Fibroblast of lung (primary cell): ENCODE data around the gene CHP2. TPM values are rescaled to one million over a fixed set of nuclear protein-coding genes. Genes with fewer than 3 reads are reported as not detected.
"Not testable (repeated sequence)": the region's sequence is repeated elsewhere in the genome, so short reads cannot be mapped to it uniquely, and the experiment has no call there.

Source experiments
- DNase-seq, 2 donors: peaks; one replicate each; pipeline versions ENCODE4 v3.0.0 to v3.0.0-alpha.2; 2010; ENCODE audit warnings: low read depth in 2 of 2
- H2AFZ ChIP-seq: 2 replicates; pipeline ENCODE4 v1.5.1; 2012; ENCODE audit warnings: low read length, control low read depth, inconsistent platforms
- H3K27ac ChIP-seq: 2 replicates; pipeline ENCODE4 v1.5.1; 2011; ENCODE audit warnings: low read length, control low read depth; ENCODE audit not compliant: insufficient read depth
- H3K27me3 ChIP-seq: 2 replicates; pipeline ENCODE4 v1.5.1; 2011; ENCODE audit warnings: mild to moderate bottlenecking, low read length; ENCODE audit not compliant: control insufficient read depth, insufficient read depth
- H3K36me3 ChIP-seq: 2 replicates; pipeline ENCODE4 v1.5.1; 2011; ENCODE audit warnings: low read length; ENCODE audit not compliant: control insufficient read depth, insufficient read depth
- H3K4me1 ChIP-seq: 2 replicates; pipeline ENCODE4 v1.5.1; 2011; ENCODE audit warnings: low read length; ENCODE audit not compliant: control insufficient read depth, insufficient read depth; ENCODE audit errors: extremely low read depth
- H3K4me2 ChIP-seq: 2 replicates; pipeline ENCODE4 v1.5.1; 2011; ENCODE audit warnings: low read length, control low read depth; ENCODE audit not compliant: insufficient read depth; ENCODE audit errors: extremely low read depth
- H3K4me3 ChIP-seq, 4 experiments: fragments of 200-600 bp in 1 of 4; sonication (generic) in 1 of 4; replicated peaks in 1 of 4; 2 replicates each; pipeline ENCODE4 v1.5.1; 2011 to 2016; ENCODE audit warnings: low read length in 4 of 4, low read depth in 3 of 4, mild to moderate bottlenecking in 3 of 4, control low read depth in 2 of 4, inconsistent platforms in 1 of 4, mixed read lengths in 1 of 4; ENCODE audit not compliant: insufficient read depth in 1 of 4; ENCODE audit errors: control extremely low read depth in 1 of 4
- H3K79me2 ChIP-seq: 2 replicates; pipeline ENCODE4 v1.5.1; 2012; ENCODE audit warnings: mild to moderate bottlenecking, low read length, inconsistent platforms; ENCODE audit not compliant: control insufficient read depth, insufficient read depth
- H3K9ac ChIP-seq: 2 replicates; pipeline ENCODE4 v1.5.1; 2011; ENCODE audit warnings: mild to moderate bottlenecking, low read length, control low read depth; ENCODE audit not compliant: insufficient read depth
- H3K9me3 ChIP-seq: 2 replicates; pipeline ENCODE4 v1.5.1; 2012; ENCODE audit warnings: low read depth, low read length; ENCODE audit not compliant: control insufficient read depth, insufficient read depth
- H4K20me1 ChIP-seq: 2 replicates; pipeline ENCODE4 v1.5.1; 2011; ENCODE audit warnings: low read length; ENCODE audit not compliant: control insufficient read depth, insufficient read depth; ENCODE audit errors: extremely low read depth
- EZH2 ChIP-seq: IDR thresholded peaks from 2 replicates; pipeline ENCODE4 v1.5.1; 2012; ENCODE audit warnings: low read length, control low read depth, mild to moderate bottlenecking; ENCODE audit errors: missing control alignments
- polyA plus RNA-seq, 2 donors: library from polyadenylated mRNA; depleted of rRNA in 1 of 2; stranded (reverse) in 1 of 2; unstranded in 1 of 2; fragments of >200 nt; gene quantifications; 2 replicates each; pipeline ENCODE4 v1.2.1, GENCODE V29; 2011 to 2012; ENCODE audit warnings: missing spikeins in 1 of 2
- total RNA-seq: library from RNA; depleted of rRNA; stranded (reverse); fragments of >200 nt; gene quantifications from 2 replicates; pipeline ENCODE4 v1.2.1, GENCODE V29; 2014
- TF ChIP-seq, protein P1 (sequence below), 2 donors: IDR thresholded peaks in 1 of 2; conservative IDR thresholded peaks in 1 of 2; 1 replicate in 1 of 2; 2 replicates in 1 of 2; pipeline ENCODE4 v1.5.1; 2011 to 2012; ENCODE audit warnings: low read length in 2 of 2, control low read depth in 1 of 2, inconsistent platforms in 1 of 2, low read depth in 1 of 2, mild to moderate bottlenecking in 1 of 2

The CHP2 gene
- total and polyA plus RNA-seq, 2 donors (not counting 1 experiment from before 2014, with no cell fraction given), result not detected

DNA sequence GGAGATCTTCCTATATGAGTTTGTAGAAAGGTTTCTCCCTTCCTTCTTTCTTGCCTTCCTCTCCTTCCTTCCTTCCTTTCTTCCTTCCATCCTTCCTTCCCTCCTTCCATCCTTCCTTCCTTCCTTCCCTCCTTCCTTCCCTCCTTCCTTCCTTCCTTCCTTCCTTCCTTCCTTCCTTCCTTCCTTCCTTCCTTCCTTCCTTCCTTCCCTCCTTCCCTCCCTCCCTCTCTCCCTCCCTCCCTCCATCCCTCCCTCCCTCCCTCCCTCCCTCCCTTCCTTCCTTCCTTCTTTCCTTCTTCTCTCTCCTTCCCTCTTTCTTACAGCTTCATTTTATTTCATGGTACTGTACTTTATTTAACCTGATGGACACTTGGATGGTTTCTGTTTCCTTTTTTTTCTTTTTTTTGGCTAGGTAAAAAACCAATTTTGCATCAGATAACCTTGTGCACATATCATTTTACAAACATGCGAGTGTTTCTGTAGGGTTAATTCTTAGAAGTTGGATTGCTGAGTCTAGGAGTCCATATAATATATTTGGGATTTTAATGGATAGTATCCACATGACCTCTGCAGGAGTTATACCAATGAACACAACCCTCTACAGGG, 17.3 kb upstream of the CHP2 start:
- not testable (repeated sequence) for H3K27ac ChIP-seq, H3K27me3 ChIP-seq, H3K4me1 ChIP-seq, H3K79me2 ChIP-seq, H3K4me3 ChIP-seq, H4K20me1 ChIP-seq, DNase-seq, H2AFZ ChIP-seq, H3K4me2 ChIP-seq, H3K36me3 ChIP-seq, H3K9ac ChIP-seq, H3K9me3 ChIP-seq

DNA sequence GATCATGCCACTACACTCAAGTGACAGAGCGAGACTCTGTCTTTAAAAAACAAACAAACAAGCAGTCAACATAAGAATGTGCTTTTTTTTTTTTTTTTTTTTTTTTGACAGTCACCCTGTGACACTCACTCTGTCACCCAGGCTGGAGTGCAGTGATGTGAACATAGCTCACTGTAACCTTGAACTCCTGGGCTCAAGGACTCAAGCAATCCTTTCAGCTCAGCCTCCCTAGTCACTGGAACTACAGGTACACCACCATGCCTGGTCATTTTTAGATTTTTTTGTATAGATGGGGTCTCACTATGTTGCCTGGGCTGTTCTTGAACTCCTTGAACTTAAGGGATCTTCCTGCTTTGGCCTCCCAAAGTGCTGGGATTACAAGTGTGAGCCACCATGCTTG, 15.3 kb upstream of the CHP2 start:
- TF ChIP-seq, protein P1, sequence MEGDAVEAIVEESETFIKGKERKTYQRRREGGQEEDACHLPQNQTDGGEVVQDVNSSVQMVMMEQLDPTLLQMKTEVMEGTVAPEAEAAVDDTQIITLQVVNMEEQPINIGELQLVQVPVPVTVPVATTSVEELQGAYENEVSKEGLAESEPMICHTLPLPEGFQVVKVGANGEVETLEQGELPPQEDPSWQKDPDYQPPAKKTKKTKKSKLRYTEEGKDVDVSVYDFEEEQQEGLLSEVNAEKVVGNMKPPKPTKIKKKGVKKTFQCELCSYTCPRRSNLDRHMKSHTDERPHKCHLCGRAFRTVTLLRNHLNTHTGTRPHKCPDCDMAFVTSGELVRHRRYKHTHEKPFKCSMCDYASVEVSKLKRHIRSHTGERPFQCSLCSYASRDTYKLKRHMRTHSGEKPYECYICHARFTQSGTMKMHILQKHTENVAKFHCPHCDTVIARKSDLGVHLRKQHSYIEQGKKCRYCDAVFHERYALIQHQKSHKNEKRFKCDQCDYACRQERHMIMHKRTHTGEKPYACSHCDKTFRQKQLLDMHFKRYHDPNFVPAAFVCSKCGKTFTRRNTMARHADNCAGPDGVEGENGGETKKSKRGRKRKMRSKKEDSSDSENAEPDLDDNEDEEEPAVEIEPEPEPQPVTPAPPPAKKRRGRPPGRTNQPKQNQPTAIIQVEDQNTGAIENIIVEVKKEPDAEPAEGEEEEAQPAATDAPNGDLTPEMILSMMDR (conservative IDR thresholded peaks at IDR 0.05 in 1 of 2, IDR thresholded peaks at IDR 0.05 in 1 of 2; ENCODE audit: low read depth in 1 of 2, low read length in 2 of 2), result no peak
- TF ChIP-seq EZH2, result no peak
- H4K20me1 ChIP-seq, result no peaks in the 10 kb centered on the region
- no peak overlapping the region for H3K4me3 ChIP-seq
- H2AFZ ChIP-seq, result no peak overlapping the region
- H3K27ac ChIP-seq, result no peak overlapping the region
- no peaks in the 10 kb centered on the region for H3K4me1 ChIP-seq
- DNase-seq, result no peak
- no peaks in the 10 kb centered on the region for H3K36me3 ChIP-seq
- H3K9me3 ChIP-seq, result no peaks in the 10 kb centered on the region
- no peaks in the 10 kb centered on the region for H3K27me3 ChIP-seq
- no peaks in the 10 kb centered on the region for H3K79me2 ChIP-seq
- H3K4me2 ChIP-seq, result no peak overlapping the region
- no peak overlapping the region for H3K9ac ChIP-seq

DNA sequence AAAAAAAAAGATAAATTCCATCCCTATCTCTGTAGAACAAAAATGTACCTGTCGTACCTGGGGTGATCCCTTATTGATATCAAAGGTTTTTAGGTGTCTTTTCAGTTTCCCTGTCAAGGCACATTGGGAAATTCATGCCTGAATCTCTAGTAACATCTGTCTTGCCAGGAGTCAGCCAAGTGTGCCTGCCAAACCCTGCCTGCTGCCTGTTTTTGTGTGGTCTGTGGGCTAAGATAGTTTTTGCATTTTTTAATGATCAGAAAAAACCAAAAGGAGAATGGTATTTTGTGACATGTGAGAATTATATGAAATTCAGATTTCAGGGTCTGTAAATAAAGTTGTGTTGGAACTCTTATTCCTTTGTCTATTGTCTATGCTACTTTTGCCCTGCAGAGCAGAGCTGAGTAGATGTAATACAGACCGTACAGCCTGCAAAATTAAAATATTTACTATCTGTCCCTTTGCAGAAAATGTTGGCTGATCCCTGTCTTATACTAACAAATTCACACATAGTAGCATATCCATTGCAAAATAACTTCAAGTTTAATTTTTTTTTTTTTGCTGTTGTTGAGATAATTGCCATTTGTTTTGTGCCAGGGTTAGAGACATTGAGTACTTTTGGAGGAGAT, 13.0 kb upstream of the CHP2 start:
- DNase-seq, result no peak
- no peaks in the 10 kb centered on the region for H4K20me1 ChIP-seq
- no peaks in the 10 kb centered on the region for H3K27me3 ChIP-seq
- no peaks in the 10 kb centered on the region for H3K4me1 ChIP-seq
- no peaks in the 10 kb centered on the region for H3K36me3 ChIP-seq
- no peak for TF ChIP-seq EZH2
- TF ChIP-seq, protein P1 (conservative IDR thresholded peaks at IDR 0.05 in 1 of 2, IDR thresholded peaks at IDR 0.05 in 1 of 2; ENCODE audit: low read depth in 1 of 2, low read length in 2 of 2), result no peak
- no peak overlapping the region for H3K4me2 ChIP-seq
- no peaks in the 10 kb centered on the region for H3K79me2 ChIP-seq
- no peak overlapping the region for H3K9ac ChIP-seq
- no peak overlapping the region for H3K4me3 ChIP-seq
- no peak overlapping the region for H2AFZ ChIP-seq
- H3K27ac ChIP-seq, result no peak overlapping the region
- H3K9me3 ChIP-seq, result no peaks in the 10 kb centered on the region
